Measurements from ENCODE around the gene TMEM26. TPM values are rescaled to one million over a fixed set of nuclear protein-coding genes. Genes with fewer than 3 reads are reported as not detected.

Gene TMEM26
- total and polyA plus RNA-seq, 9 of the 15 experiments (the other 6 are each of a cell fraction or from before 2014, with no cell fraction given), result not detected

GRCh38 chr10:61475449-61475873 is 22.3 kb upstream of the TMEM26 start (continued):
- TF ChIP-seq CSDE1 (IDR thresholded peaks at IDR 0.05), result no peak
- TF ChIP-seq ARHGAP35 (IDR thresholded peaks at IDR 0.05; ENCODE audit: partially characterized antibody), result no peak
- peak; percentile 58; the same call in 1 of the 2 replicates for TF ChIP-seq MECOM (CRISPR knock-in tag; IDR thresholded peaks at IDR 0.05)
- TF ChIP-seq ILK (tag; IDR thresholded peaks at IDR 0.05; ENCODE audit: borderline replicate concordance, low read depth), result no peak
- no peak for TF ChIP-seq SRSF1 (IDR thresholded peaks at IDR 0.05; ENCODE audit: low read depth, low read length)
- no peak for TF ChIP-seq ZSCAN32 (CRISPR knock-in tag; IDR thresholded peaks at IDR 0.05)
- TF ChIP-seq NFIC (IDR thresholded peaks at IDR 0.05), result no peak
- TF ChIP-seq USF2 (CRISPR knock-in tag; IDR thresholded peaks at IDR 0.05), result no peak
- no peak for TF ChIP-seq ZNF121 (CRISPR knock-in tag; conservative IDR thresholded peaks at IDR 0.05)
- peak; percentile 65; the same call in 1 of the 2 replicates for TF ChIP-seq TFAP4 (CRISPR knock-in tag; IDR thresholded peaks at IDR 0.05; ENCODE audit: borderline replicate concordance)
- TF ChIP-seq DACH1 (IDR thresholded peaks at IDR 0.05; ENCODE audit: partially characterized antibody), result peak; percentile 81
- TF ChIP-seq NUFIP1 (IDR thresholded peaks at IDR 0.05; ENCODE audit: partially characterized antibody), result no peak
- no peak for TF ChIP-seq SREBF2 (CRISPR knock-in tag; IDR thresholded peaks at IDR 0.05)
- 0 out of 2 replicates have a peak, but pooled peaks have one; percentile 12 for TF ChIP-seq ADNP (tag; IDR thresholded peaks at IDR 0.05)
- peak; percentile 46 for TF ChIP-seq TAL1 (IDR thresholded peaks at IDR 0.05)
- no peak for TF ChIP-seq ZC3H8 (IDR thresholded peaks at IDR 0.05)
- peak; percentile 23; the same call in 1 of the 2 replicates for TF ChIP-seq EHMT2 (IDR thresholded peaks at IDR 0.05)
- no peak for TF ChIP-seq PHF8 (IDR thresholded peaks at IDR 0.05; ENCODE audit: borderline replicate concordance, low read length)
- TF ChIP-seq GATAD2B (IDR thresholded peaks at IDR 0.05; ENCODE audit: borderline replicate concordance), result no peak
- no peak for TF ChIP-seq HEY1 (CRISPR knock-in tag; IDR thresholded peaks at IDR 0.05; ENCODE audit: borderline replicate concordance)
- no peak for TF ChIP-seq E2F4 (CRISPR knock-in tag; IDR thresholded peaks at IDR 0.05; ENCODE audit: low read depth)
- TF ChIP-seq RCOR1 (IDR thresholded peaks at IDR 0.05; ENCODE audit: borderline replicate concordance in 1 of 2, low read depth in 2 of 2, low read length in 2 of 2), result peak in 1 of 2 experiments; percentile 62; a peak in 2 of 4 replicates
- TF ChIP-seq NFIX (CRISPR knock-in tag; IDR thresholded peaks at IDR 0.05; ENCODE audit: low read depth), result no peak
- TF ChIP-seq ATF3 (IDR thresholded peaks at IDR 0.05), result peak; percentile 79; the same call in 1 of the 2 replicates
- TF ChIP-seq ATF3 (CRISPR knock-in tag; conservative IDR thresholded peaks at IDR 0.05), result no peak
- TF ChIP-seq TRIM24 (IDR thresholded peaks at IDR 0.05), result peak in 1 of 2 experiments; percentile 61; a peak in 1 of 4 replicates
- no peak for TF ChIP-seq ETS2 (tag; IDR thresholded peaks at IDR 0.05; ENCODE audit: borderline replicate concordance, poor library complexity, severe bottlenecking)
- TF ChIP-seq SMARCC2 (IDR thresholded peaks at IDR 0.05; ENCODE audit: low read depth), result peak; percentile 78; the same call in 1 of the 2 replicates
